SK-N-SH (cell line): ENCODE data around the gene NECTIN2. TPM values are rescaled to one million over a fixed set of nuclear protein-coding genes. Genes with fewer than 3 reads are reported as not detected.
"Not testable (repeated sequence)": the region's sequence is repeated elsewhere in the genome, so short reads cannot be mapped to it uniquely, and the experiment has no call there.

ENCODE experiments used
- CTCF ChIA-PET: fragments of 300-600, 350-600 bp; formaldehyde crosslinking; extraction: SDS; loops from one replicate; lab custom pipeline; 2021; lab: Yijun Ruan, JAX
- POLR2A ChIA-PET: fragments of 350-600 bp; sonication (Branson Sonifier 250); formaldehyde crosslinking; extraction: SDS; loops from one replicate; lab custom pipeline; 2020; ENCODE audit warnings: antibody characterized with exemption, inconsistent platforms; lab: Yijun Ruan, JAX
- DNase-seq: peaks from one replicate; pipeline ENCODE4 v3.0.0; 2012
- H2AFZ ChIP-seq: fragments of 200-600 bp; sonication (generic); 2 replicates; pipeline ENCODE4 v1.8.1; 2016; ENCODE audit warnings: antibody characterized with exemption, mild to moderate bottlenecking, low read depth
- H3F3A ChIP-seq: fragments of 200-600 bp; sonication (generic); replicated peaks from 2 replicates; pipeline ENCODE3; 2016; ENCODE audit warnings: antibody characterized with exemption, mild to moderate bottlenecking; ENCODE audit not compliant: insufficient read depth
- H3K27ac ChIP-seq, 2 experiments: fragments of 200-500 bp in 1 of 2; fragments of 200-600 bp in 1 of 2; sonication (Bioruptor generic) in 1 of 2; sonication (generic), shearing (Covaris generic) in 1 of 2; 2 replicates each; pipeline versions ENCODE4 v1.5.1 to v1.6.1; 2014 to 2016; ENCODE audit warnings: low read depth in 2 of 2, inconsistent platforms in 1 of 2, low read length in 1 of 2, mild to moderate bottlenecking in 1 of 2, mixed read lengths in 1 of 2
- H3K27me3 ChIP-seq: fragments of 200-600 bp; sonication (generic), shearing (Covaris generic); 2 replicates; pipeline ENCODE4 v1.6.1; 2016; ENCODE audit warnings: mixed run types; ENCODE audit not compliant: insufficient read depth
- H3K36me3 ChIP-seq, 2 experiments: fragments of 200-500 bp in 1 of 2; fragments of 200-600 bp in 1 of 2; sonication (Bioruptor generic) in 1 of 2; sonication (generic) in 1 of 2; replicated peaks in 1 of 2; 2 replicates each; pipeline versions ENCODE3 to v1.5.1; 2014 to 2016; ENCODE audit warnings: low read length in 1 of 2, mild to moderate bottlenecking in 1 of 2; ENCODE audit not compliant: insufficient read depth in 2 of 2, control insufficient read depth in 1 of 2
- H3K4me1 ChIP-seq, 2 experiments: fragments of 200-500 bp in 1 of 2; fragments of 200-600 bp in 1 of 2; sonication (Bioruptor generic) in 1 of 2; sonication (generic), shearing (Covaris generic) in 1 of 2; 2 replicates each; pipeline versions ENCODE4 v1.5.1 to v1.6.1; 2014 to 2016; ENCODE audit warnings: low read depth in 1 of 2, low read length in 1 of 2, mixed run types in 1 of 2; ENCODE audit not compliant: insufficient read depth in 2 of 2, control insufficient read depth in 1 of 2
- H3K4me2 ChIP-seq: fragments of 200-600 bp; sonication (generic), shearing (Covaris generic); 2 replicates; pipeline ENCODE4 v1.6.1; 2017; ENCODE audit warnings: mixed run types
- H3K4me3 ChIP-seq, 2 experiments: fragments of 200-500 bp in 1 of 2; fragments of 200-600 bp in 1 of 2; sonication (Bioruptor generic) in 1 of 2; sonication (generic), shearing (Covaris generic) in 1 of 2; 2 replicates each; pipeline versions ENCODE4 v1.5.1 to v1.8.1; 2014 to 2016; ENCODE audit warnings: low read depth in 2 of 2, inconsistent platforms in 1 of 2, low read length in 1 of 2, mild to moderate bottlenecking in 1 of 2, mixed read lengths in 1 of 2, moderate library complexity in 1 of 2
- H3K79me2 ChIP-seq: fragments of 200-600 bp; sonication (generic); 2 replicates; pipeline ENCODE4 v1.8.1; 2017; ENCODE audit warnings: mild to moderate bottlenecking; ENCODE audit not compliant: insufficient read depth
- H3K9ac ChIP-seq: fragments of 200-600 bp; sonication (generic); 2 replicates; pipeline ENCODE4 v1.6.1; 2017; ENCODE audit warnings: mixed run types
- H3K9me2 ChIP-seq: fragments of 200-600 bp; sonication (generic); 2 replicates; pipeline ENCODE4 v1.6.1; 2017; ENCODE audit warnings: mixed run types
- H3K9me3 ChIP-seq: fragments of 200-600 bp; sonication (generic); 2 replicates; pipeline ENCODE4 v1.6.1; 2017; ENCODE audit warnings: mixed run types, mild to moderate bottlenecking, moderate library complexity
- H4K20me1 ChIP-seq: fragments of 200-600 bp; sonication (generic); 2 replicates; pipeline ENCODE4 v1.6.1; 2017; ENCODE audit warnings: mild to moderate bottlenecking, mixed run types; ENCODE audit not compliant: insufficient read depth
- EP300 ChIP-seq, 2 experiments: IDR thresholded peaks; 2 replicates each; pipeline versions ENCODE4 v1.4.0 to v1.6.1; 2012; ENCODE audit warnings: borderline replicate concordance in 1 of 2, low read depth in 1 of 2, low read length in 1 of 2
- FOSL2 ChIP-seq: IDR thresholded peaks from 2 replicates; pipeline ENCODE4 v1.4.0; 2012; ENCODE audit warnings: low read depth, mild to moderate bottlenecking, moderate library complexity, borderline replicate concordance
- FOXJ3 ChIP-seq: sonication (generic); formaldehyde crosslinking; IDR thresholded peaks from 2 replicates; pipeline ENCODE4 v1.5.1; 2020; ENCODE audit warnings: mild to moderate bottlenecking, missing genetic modification reagents
- GATA2 ChIP-seq: sonication (generic); formaldehyde crosslinking; IDR thresholded peaks from 2 replicates; pipeline ENCODE4 v1.5.0; 2020; ENCODE audit warnings: mild to moderate bottlenecking, missing genetic modification reagents
- NFIC ChIP-seq: IDR thresholded peaks from 2 replicates; pipeline ENCODE4 v1.4.0; 2012; ENCODE audit warnings: borderline replicate concordance
- NRF1 ChIP-seq: IDR thresholded peaks from 2 replicates; pipeline ENCODE4 v1.6.1; 2012; ENCODE audit warnings: low read depth, mild to moderate bottlenecking, low read length
- POLR2AphosphoS5 ChIP-seq: IDR thresholded peaks from 2 replicates; pipeline ENCODE4 v1.6.1; 2012; ENCODE audit warnings: low read depth, low read length
- RCOR1 ChIP-seq: fragments of 150-350 bp; IDR thresholded peaks from 2 replicates; pipeline ENCODE4 v1.6.1; 2017; ENCODE audit warnings: antibody characterized with exemption, low read length
- RFX5 ChIP-seq: IDR thresholded peaks from 2 replicates; pipeline ENCODE4 v1.6.1; 2012; ENCODE audit warnings: mild to moderate bottlenecking, improper control_type of control experiment, low read length
- RXRA ChIP-seq: IDR thresholded peaks from 2 replicates; pipeline ENCODE4 v1.4.0; 2012; ENCODE audit warnings: low read depth, mild to moderate bottlenecking, borderline replicate concordance
- TEAD4 ChIP-seq: IDR thresholded peaks from 2 replicates; pipeline ENCODE4 v1.4.0; 2012; ENCODE audit warnings: mild to moderate bottlenecking, borderline replicate concordance; ENCODE audit not compliant: insufficient read depth
- WGBS: methylation state at CpG from one replicate; pipeline ENCODE4 v1.1.6; 2017; ENCODE audit warnings: low lambda C conversion rate; 5-methylcytosine and 5-hydroxymethylcytosine counted together
- polyA plus RNA-seq, 3 experiments: library from polyadenylated mRNA; depleted of rRNA; stranded (reverse); fragments of >200 nt; gene quantifications; 2 replicates each; pipeline ENCODE4 v1.2.3, GENCODE V29; 2012
- TF ChIP-seq, protein P1 (sequence below): IDR thresholded peaks from 2 replicates; pipeline ENCODE4; 2012
- TF ChIP-seq, protein P2 (sequence below): IDR thresholded peaks from 2 replicates; pipeline ENCODE4 v1.4.0; 2012; ENCODE audit warnings: low read depth, borderline replicate concordance
- TF ChIP-seq, protein P3 (sequence below): fragments of 150-350 bp; IDR thresholded peaks from 2 replicates; pipeline ENCODE4 v1.6.1; 2017; ENCODE audit warnings: antibody characterized with exemption, low read length, low read depth, borderline replicate concordance
- TF ChIP-seq, protein P4 (sequence below): IDR thresholded peaks from 2 replicates; pipeline ENCODE4 v1.4.0; 2012; ENCODE audit warnings: low read depth
- TF ChIP-seq, protein P5 (sequence below): fragments of 150-350 bp; IDR thresholded peaks from 2 replicates; pipeline ENCODE4 v1.6.1; 2016; ENCODE audit warnings: mild to moderate bottlenecking, low read depth, low read length

The NECTIN2 gene
- polyA plus RNA-seq, 1 of the 3 experiments (the other 2 are of a cell fraction), result 121 TPM

DNA sequence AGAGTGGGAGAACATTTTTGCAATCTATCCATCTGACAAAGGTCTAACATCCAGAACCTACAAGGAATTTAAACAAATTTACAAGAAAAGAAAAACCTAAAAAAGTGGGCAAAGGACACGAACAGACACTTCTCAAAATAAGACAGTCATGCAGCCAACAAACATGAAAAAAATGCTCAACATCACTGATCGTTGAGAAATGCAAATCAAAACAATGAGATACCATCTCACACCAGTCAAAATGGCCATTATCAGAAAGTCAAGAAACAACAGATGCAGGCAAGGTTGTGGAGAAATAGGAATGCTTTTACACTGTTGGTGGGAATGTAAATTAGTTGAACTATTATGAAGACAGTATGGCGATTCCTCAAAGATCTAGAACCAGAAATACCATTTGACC lies 15.5 kb downstream of the NECTIN2 start:
- H3K79me2 ChIP-seq, result peaks cover 96% of the 10 kb centered on the region
- H3K9ac ChIP-seq, H3K4me1 ChIP-seq, H3K9me3 ChIP-seq, H3K4me2 ChIP-seq, H3K4me3 ChIP-seq, POLR2A ChIA-PET, H3K27me3 ChIP-seq, H3K9me2 ChIP-seq, DNase-seq, H2AFZ ChIP-seq, CTCF ChIA-PET, H3F3A ChIP-seq: not testable (repeated sequence)
- 68% methylated on average over 3 of the region's 3 CpGs for WGBS
- H3K36me3 ChIP-seq, result peaks cover 0 to 26% of the 10 kb centered on the region in 2 experiments
- peak overlapping the region; percentile 2 to 42; a peak in 1 of 4 replicates for H3K27ac ChIP-seq
- H4K20me1 ChIP-seq, result peaks cover 29% of the 10 kb centered on the region

DNA sequence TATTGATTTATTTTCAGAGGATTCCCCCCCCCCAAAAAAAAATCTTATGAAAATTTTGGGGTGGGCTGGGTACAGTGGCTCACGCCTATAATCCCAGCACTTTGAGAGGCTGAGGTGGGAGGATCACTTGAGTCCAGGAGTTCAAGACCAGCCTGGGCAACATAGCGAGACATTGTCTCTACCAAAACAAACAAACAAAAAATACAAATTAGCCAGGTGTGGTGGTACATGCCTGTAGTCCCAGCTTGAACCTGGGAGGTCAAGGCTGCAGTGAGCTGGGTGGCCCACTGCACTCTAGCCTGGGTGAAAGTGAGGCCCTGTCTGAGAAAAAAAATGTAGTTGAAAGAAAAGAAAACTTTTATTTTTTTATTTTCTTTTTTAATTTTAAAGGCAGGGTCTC lies 17.9 kb downstream of the NECTIN2 start:
- no peak overlapping the region for H3K4me2 ChIP-seq
- no peaks in the 10 kb centered on the region for H3K4me1 ChIP-seq
- no peaks in the 10 kb centered on the region for H3K9me3 ChIP-seq
- no peak overlapping the region for H3K27ac ChIP-seq
- H3K4me3 ChIP-seq, result no peak overlapping the region
- TF ChIP-seq RFX5 (no peak), NRF1 (no peak), FOSL2 (no peak), GATA2 (CRISPR knock-in tag) (no peak), NFIC (no peak), RXRA (no peak), POLR2AphosphoS5 (no peak), FOXJ3 (CRISPR knock-in tag) (no peak), EP300 (IDR thresholded peaks at IDR 0.05; ENCODE audit: borderline replicate concordance in 1 of 2, low read depth in 1 of 2, low read length in 1 of 2) (no peak), RCOR1 (no peak), TEAD4 (no peak)
- TF ChIP-seq, protein P1, sequence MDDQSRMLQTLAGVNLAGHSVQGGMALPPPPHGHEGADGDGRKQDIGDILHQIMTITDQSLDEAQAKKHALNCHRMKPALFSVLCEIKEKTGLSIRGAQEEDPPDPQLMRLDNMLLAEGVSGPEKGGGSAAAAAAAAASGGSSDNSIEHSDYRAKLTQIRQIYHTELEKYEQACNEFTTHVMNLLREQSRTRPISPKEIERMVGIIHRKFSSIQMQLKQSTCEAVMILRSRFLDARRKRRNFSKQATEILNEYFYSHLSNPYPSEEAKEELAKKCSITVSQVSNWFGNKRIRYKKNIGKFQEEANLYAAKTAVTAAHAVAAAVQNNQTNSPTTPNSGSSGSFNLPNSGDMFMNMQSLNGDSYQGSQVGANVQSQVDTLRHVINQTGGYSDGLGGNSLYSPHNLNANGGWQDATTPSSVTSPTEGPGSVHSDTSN, result no peak
- TF ChIP-seq, protein P2, sequence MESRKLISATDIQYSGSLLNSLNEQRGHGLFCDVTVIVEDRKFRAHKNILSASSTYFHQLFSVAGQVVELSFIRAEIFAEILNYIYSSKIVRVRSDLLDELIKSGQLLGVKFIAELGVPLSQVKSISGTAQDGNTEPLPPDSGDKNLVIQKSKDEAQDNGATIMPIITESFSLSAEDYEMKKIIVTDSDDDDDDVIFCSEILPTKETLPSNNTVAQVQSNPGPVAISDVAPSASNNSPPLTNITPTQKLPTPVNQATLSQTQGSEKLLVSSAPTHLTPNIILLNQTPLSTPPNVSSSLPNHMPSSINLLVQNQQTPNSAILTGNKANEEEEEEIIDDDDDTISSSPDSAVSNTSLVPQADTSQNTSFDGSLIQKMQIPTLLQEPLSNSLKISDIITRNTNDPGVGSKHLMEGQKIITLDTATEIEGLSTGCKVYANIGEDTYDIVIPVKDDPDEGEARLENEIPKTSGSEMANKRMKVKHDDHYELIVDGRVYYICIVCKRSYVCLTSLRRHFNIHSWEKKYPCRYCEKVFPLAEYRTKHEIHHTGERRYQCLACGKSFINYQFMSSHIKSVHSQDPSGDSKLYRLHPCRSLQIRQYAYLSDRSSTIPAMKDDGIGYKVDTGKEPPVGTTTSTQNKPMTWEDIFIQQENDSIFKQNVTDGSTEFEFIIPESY, result no peak
- TF ChIP-seq, protein P3, sequence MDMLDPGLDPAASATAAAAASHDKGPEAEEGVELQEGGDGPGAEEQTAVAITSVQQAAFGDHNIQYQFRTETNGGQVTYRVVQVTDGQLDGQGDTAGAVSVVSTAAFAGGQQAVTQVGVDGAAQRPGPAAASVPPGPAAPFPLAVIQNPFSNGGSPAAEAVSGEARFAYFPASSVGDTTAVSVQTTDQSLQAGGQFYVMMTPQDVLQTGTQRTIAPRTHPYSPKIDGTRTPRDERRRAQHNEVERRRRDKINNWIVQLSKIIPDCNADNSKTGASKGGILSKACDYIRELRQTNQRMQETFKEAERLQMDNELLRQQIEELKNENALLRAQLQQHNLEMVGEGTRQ, result no peak
- TF ChIP-seq, protein P4, sequence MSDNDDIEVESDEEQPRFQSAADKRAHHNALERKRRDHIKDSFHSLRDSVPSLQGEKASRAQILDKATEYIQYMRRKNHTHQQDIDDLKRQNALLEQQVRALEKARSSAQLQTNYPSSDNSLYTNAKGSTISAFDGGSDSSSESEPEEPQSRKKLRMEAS, result no peak
- TF ChIP-seq, protein P5, sequence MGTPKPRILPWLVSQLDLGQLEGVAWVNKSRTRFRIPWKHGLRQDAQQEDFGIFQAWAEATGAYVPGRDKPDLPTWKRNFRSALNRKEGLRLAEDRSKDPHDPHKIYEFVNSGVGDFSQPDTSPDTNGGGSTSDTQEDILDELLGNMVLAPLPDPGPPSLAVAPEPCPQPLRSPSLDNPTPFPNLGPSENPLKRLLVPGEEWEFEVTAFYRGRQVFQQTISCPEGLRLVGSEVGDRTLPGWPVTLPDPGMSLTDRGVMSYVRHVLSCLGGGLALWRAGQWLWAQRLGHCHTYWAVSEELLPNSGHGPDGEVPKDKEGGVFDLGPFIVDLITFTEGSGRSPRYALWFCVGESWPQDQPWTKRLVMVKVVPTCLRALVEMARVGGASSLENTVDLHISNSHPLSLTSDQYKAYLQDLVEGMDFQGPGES, result no peak
- TF ChIP-seq, all 33 proteins: peak for 0
- ChIA-PET CTCF (no interaction called here), POLR2A (no interaction called here)
- H2AFZ ChIP-seq, result no peak overlapping the region
- peaks cover 74% of the 10 kb centered on the region for H3K79me2 ChIP-seq
- DNase-seq, result no peak
- H3K9me2 ChIP-seq, result no peaks in the 10 kb centered on the region
- peaks cover 14% of the 10 kb centered on the region for H3F3A ChIP-seq
- H4K20me1 ChIP-seq, result peaks cover 8% of the 10 kb centered on the region
- H3K27me3 ChIP-seq, result no peaks in the 10 kb centered on the region
- WGBS, result 94% methylated on average over 2 of the region's 2 CpGs
- peaks cover 0 to 25% of the 10 kb centered on the region in 2 experiments for H3K36me3 ChIP-seq
- no peak overlapping the region for H3K9ac ChIP-seq
